B cell (primary cell): ENCODE data around the gene PADI3.

Experiments
- CTCF ChIP-seq: fragments of 200-600 bp; IDR thresholded peaks from one replicate; pipeline ENCODE4 v1.8.0; 2022; ENCODE audit warnings: antibody characterized with exemption, mild to moderate bottlenecking
- EZH2 ChIP-seq: IDR thresholded peaks from 2 replicates; pipeline ENCODE4 v1.6.1; 2012; ENCODE audit warnings: borderline replicate concordance, low read depth, mild to moderate bottlenecking, moderate library complexity, low read length; ENCODE audit not compliant: insufficient read depth, poor library complexity, severe bottlenecking

GRCh38 chr1:17314491-17314971, 65.6 kb downstream of the PADI3 start:
- TF ChIP-seq CTCF (no peak), EZH2 (no peak)
